Fibroblast of villous mesenchyme (primary cell): Measurements from ENCODE around the gene CDH23. TPM values are rescaled to one million over a fixed set of nuclear protein-coding genes. Genes with fewer than 3 reads are reported as not detected.

Experiments used
- DNase-seq: peaks from one replicate; pipeline ENCODE4 v3.0.0-alpha.2; 2010; ENCODE audit warnings: low read depth
- H3K4me3 ChIP-seq: 2 replicates; pipeline ENCODE4 v1.5.1; 2011; ENCODE audit warnings: low read depth, mild to moderate bottlenecking, low read length
- CTCF ChIP-seq: IDR thresholded peaks from 2 replicates; pipeline ENCODE4 v1.5.1; 2012; ENCODE audit warnings: low read depth, mild to moderate bottlenecking, low read length; ENCODE audit not compliant: insufficient read depth
- total RNA-seq: library from RNA; depleted of rRNA; stranded (reverse); fragments of >200 nt; gene quantifications from 2 replicates; pipeline ENCODE4 v1.2.3, GENCODE V29; 2012

The CDH23 gene
- total RNA-seq, 1 donor: under 0.01 TPM

DNA sequence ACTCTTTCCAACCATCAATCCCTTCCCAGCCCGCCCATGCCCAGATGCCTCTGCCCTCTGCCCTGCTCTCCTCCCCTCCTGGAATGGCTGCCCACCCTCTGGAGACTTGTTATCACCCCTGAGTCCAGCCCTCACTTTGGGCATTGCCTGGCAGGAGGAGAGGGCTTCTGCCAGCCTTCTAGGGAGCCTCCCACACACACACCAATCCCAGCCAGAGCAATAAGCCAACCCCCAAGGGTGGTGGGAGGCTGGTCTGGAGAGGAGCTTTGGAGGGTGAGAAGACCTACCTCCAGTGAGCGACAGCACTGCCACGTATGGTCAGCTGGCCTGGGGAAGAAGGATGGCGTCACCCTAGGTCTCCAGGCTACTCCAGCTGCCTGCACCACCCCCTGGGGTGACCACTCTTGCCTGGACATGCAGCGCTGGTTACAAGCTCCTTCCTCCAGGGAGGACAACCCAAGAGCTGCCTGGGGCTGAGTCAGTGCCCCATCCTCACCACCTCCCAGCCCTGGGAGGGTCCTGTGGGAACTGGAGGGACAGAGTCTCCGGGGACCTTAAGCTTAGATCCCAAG, 314.4 kb downstream of the CDH23 start:
- no peak overlapping the region for H3K4me3 ChIP-seq
- no peak for DNase-seq
- TF ChIP-seq CTCF: no peak

DNA sequence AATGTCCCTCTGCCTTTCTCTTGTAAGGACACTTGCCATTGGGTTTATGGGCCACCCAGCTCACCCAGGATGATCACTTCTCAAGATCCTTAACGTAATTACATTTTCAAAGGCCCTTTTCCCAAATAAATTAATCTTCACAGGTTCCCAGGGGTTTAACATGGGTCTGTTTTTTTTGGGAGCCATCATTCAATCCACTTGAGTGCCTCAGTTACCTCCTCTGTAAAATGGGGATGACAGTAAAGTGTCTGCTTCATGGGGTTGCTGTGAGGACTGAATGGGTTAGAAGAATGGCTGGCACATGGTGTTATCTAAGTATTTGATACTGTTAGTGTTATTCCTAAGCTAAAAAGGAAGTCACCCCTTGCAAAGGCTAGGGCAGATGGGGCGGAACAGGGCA, 315.4 kb downstream of the CDH23 start:
- no peak for TF ChIP-seq CTCF
- H3K4me3 ChIP-seq: no peak overlapping the region
- DNase-seq: no peak

- no peak overlapping the region for H3K4me3 ChIP-seq
- no peak for DNase-seq
- TF ChIP-seq CTCF: no peak
These were observed 315.9 kb downstream of the CDH23 start for GRCh38 chr10:71712572-71713134.

- DNase-seq: peak; percentile 78
- peak; percentile 41 for TF ChIP-seq CTCF
- no peak overlapping the region for H3K4me3 ChIP-seq
These were observed 316.7 kb downstream of the CDH23 start for GRCh38 chr10:71713135-71714030.

- no peak overlapping the region for H3K4me3 ChIP-seq
- DNase-seq: no peak
- no peak for TF ChIP-seq CTCF
These were observed 317.3 kb downstream of the CDH23 start for GRCh38 chr10:71714031-71714410.

DNA sequence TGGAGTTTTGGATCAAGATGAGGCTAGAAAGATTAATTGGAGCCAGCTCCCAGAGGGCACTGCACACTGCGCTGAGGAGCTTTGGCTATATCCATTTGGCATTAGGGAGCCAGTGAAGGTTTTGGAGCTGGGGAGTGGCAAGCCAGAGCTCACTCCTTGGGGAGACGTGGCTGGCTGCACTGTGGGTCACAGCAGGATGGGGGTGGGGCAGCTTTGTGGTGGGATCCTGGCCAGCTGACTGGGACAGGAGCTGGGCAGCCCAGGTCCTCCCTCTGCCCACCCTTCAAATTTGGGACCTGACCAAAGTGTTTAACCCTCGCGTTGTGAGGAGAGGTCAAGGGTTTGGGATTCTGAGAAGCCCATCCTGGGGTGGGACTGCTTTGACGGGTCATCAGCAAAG, 317.9 kb downstream of the CDH23 start:
- TF ChIP-seq CTCF: no peak
- no peak overlapping the region for H3K4me3 ChIP-seq
- no peak for DNase-seq
